Stimulated activated CD8-positive, alpha-beta memory T cell treated with anti-CD3 and anti-CD28 coated beads, Interleukin-4, amount 100 ng/mL, for 1 hour (primary cell): ENCODE data around the gene SORBS1.

ENCODE experiments used
- DNase-seq, 2 donors: peaks; one replicate each; pipeline ENCODE4 v3.0.0-alpha.2; 2020; ENCODE audit warnings: low read depth in 2 of 2, low spot score in 1 of 2

SORBS1 gene

GRCh38 chr10:95394161-95394880 is 166.8 kb downstream of the SORBS1 start:
- DNase-seq, result no peak

DNA sequence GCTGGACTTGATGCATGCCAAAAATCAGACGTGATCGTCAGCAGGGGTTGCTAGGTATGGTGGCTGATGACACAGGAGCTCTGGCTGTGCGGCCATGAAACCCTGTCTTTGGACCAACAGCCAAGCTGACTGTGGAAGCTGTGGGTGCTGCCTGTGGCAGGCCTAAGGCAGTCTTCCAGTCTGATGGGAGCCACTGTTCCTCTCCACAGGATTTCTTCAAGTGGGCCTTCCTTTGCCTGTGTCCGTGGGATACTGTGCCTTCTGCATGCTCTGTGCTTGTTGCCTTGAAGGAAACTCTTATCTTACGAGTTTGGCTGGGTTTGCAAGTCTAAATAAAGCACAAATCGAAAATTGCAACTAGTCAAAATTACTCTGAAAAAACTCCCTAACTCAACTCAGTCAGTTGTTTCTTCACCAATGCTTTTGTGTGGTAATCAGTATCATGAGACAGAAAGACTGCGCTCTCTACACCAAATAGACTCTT is 168.4 kb downstream of the SORBS1 start:
- no peak for DNase-seq

- DNase-seq, result no peak
Observed at GRCh38 chr10:95392217-95392584, 169.0 kb downstream of the SORBS1 start.

DNA sequence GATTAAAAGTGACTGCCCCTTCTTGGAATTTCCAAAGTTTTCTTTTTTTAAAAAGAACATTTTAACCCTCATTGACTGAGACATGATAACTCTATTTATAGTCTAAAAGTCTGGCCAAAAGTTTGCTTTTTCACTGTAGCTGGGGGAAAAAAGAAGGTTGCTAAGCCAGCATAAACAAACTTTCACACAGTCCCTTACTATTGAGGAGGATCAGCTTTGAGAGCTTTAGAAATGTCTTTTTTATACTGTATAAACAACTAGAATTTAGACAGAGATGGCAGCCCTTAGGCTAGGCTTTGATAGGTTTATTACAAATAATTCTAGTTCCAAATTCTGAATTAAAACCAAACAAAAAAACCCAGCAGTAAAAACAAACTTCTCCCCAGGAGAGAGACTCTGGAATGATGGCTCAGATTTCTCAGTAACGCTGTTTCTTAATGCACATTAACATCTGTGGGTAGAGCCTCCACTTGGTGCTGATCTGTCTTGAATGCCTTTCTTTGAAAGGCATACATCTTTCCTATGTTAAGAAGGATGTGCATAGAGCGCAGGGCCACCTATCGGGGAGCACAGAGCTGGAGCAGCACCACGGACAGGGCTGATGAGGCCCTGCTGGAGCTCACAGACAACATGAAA is 169.5 kb downstream of the SORBS1 start:
- DNase-seq, result no peak

DNA sequence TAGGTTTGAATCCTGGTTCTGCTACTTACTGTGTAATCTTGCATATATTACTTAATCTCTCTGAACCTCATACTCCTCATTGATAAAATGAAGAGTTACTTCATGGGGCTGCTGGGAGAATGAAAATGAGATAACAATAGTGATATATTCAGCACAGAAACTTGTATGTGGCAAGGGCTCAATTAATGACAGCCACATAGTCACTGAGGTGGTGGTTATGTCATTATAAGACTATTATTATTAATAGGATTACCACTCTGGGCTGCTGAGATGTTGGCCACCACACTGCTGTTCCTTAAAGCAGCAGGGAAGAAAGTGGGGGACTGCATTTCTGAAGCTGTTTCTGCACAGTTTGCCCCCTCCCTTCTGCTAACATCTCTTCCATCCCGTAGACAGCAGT is 170.0 kb downstream of the SORBS1 start:
- no peak for DNase-seq

DNA sequence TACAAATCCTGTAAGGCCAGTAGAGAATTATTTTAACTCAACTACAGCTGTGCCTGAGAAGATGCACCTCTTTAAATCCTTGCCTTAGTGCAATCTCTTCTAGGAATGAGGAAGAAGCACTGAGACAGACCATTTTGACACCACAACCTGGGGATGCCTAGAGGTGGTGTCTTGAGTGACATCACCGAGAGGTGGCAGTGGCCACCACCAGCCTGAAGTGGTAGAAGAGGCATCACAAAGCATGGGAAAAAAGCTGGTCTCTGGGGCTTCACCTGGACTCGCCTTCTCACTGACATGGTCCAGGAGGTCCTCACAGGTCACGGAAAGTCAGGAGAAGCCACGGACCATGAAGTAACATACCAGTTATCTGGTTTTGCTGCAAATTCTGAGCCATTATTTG is 171.2 kb downstream of the SORBS1 start:
- no peak for DNase-seq

DNA sequence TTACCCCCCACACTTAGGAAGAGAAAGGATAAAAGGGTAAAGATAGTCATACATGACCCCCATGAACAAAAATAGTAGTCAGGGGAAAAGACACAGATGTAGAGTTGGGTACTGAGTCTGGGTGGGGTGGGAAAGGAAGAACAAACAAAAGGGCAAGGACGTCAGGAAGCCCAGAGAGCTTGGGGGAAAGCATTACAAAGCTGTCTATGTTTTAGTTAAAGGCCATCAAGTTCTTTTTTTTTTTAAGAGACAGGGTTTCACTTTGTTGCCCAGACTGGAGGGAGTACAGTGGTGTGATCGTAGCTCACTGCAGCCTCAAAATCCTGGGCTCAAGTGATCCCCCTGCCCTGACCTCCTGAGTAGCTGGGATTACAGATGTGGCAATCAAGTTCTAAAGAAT is 172.0 kb downstream of the SORBS1 start:
- no peak for DNase-seq

DNA sequence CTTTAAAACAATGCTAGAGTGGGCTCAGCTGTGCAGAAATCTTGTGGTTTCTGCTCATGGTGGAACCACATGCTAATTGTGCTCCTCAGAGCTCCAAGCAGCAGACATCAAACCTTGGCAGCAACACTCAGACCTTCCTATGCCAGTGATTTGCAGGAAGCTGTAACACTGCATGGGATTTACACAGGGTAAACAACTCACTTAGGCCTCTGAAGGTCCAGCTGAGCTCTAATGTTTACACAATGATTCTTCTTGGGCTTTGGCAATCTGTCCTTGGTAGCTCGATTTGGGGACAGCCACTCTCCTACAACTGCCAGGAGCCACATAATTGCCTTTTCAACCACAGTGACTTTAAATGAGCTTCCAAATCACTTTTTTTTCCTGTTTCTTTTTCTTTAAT is 172.6 kb downstream of the SORBS1 start:
- DNase-seq, result no peak

DNA sequence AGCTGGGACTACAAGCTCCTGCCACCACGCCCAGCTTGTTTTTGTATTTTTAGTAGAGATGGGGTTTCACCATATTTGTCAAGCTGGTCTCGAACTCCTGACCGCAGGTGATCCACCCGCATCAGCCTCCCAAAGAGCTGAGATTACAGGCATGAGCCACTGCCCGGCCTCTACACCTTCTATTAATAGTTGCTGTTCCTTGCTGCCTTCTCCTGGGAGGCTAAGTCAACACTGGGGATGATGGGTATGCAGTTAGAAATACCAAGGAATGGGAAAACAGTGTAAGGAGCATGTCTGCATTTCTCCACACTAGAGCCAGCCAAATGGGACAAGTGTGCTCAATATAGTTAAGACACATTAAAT is 173.1 kb downstream of the SORBS1 start:
- DNase-seq, result no peak

- no peak for DNase-seq
Observed at GRCh38 chr10:95384011-95384704, 177.0 kb downstream of the SORBS1 start.

DNA sequence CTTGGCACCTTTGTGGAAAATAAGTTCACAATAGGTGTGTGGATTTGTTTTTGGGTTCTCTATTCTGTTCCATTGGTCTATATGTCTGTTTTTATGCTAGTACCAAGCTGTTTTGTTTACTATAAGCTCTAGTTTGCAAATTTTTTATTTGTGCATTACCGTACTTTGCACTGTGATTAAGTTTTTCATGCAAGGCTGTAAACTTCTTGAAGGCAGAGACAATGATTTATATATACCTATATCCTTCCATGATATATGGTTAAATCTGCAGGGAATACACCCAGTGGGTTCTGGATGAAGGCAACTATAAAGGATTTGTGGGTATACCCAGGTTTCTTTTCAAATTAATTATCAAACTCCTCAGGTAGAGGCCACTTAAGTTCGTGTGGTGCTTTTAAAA is 178.6 kb downstream of the SORBS1 start:
- no peak for DNase-seq

GRCh38 chr10:95382174-95382573 is 179.0 kb downstream of the SORBS1 start:
- no peak for DNase-seq

GRCh38 chr10:95377950-95378349 is 183.2 kb downstream of the SORBS1 start:
- no peak for DNase-seq

DNA sequence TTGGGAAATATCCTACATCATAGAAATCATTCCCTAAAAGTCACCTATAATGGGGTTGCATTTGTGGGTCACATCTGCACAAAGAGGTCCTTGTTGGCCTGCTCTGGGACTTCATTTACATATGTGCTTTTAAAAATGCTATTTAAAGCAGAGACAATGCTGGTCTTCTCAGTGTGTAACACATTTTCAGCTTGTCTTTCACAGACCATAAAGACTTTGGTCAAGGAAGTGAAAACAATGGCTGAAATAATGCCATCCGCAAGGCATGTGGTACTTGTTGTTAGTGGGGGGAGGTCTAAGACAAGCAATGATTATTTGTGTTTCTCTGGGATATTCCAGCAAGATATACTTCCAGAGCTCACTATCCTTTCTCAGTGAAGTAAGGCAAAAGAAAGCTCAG is 185.8 kb downstream of the SORBS1 start:
- DNase-seq, result no peak

DNA sequence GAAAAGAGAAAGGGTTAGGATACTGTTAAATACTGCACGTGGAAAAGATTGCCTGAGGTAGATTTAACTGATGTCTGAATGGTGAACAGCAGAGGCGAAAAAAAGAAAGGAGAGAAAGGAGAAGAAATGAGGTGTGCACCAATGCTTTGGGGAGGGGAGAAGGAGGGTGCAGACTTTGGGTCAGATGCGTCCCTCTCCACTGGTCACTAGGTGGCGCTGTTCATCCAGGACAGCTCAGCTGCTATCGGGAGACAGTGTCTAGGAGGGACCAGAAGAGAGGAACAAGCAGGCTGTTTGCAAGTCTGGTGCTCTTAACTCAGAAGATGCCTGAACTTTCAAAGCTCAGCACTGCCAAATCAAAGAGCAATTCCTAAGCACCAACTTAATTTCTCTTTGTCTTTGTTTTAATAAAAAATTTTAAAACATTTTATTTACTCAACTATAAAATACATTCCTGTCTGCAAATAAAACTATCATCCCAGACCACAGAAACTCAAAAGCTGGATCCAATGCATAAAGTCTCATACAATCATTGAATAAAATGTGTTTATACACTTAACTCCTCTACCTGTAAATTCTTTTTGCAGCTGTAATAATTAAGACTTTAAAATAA is 186.5 kb downstream of the SORBS1 start:
- DNase-seq, result peak in 1 of 2 donors; percentile 17

DNA sequence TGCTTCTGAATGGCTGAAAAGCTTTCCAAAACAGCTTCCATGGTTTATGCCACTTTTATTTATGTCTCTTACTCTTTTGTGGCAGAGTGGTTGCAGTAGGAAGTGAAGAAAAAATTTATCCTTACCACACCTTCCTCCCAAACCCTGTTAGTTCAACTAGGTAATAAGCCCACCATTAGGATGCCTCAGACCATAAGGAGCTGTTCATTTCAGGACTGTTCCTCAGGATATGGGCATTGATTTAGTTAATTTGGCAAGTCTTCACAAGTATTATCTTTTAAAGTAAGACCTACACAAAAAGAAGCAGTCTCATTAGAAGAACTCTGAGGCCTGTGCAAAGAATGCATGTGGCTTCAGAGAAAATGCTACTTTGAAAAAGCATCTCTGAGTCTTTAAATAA is 187.5 kb downstream of the SORBS1 start:
- no peak for DNase-seq

GRCh38 chr10:95364342-95364741 is 196.8 kb downstream of the SORBS1 start:
- no peak for DNase-seq

DNA sequence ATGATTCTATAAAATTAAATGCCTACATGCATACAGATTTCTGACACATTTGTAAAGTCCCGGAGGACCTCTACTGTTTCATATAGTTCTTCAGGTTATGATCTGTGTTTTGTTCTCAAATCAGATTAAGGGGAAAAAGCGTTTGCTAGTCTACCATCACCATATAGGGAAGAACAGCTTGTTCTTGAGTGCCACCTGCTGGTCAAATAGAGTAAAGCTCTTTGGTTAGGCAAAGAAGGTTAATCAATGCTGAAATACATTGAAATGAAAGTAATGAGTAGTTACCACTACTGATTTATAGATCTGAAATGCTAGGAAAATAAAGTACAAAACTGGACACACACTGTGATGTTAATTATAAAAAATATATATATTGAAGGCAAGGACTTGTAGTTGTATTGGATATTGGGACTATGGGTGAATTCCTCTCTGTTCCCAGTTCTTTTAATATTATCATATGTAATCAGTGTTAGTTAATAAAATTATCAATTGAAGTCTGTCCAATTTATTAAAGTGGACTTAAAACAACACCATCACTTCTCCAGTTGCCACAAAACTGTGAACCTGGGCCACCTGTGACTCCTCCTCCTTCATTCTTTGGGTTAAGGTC is 197.8 kb downstream of the SORBS1 start:
- DNase-seq, result no peak

DNA sequence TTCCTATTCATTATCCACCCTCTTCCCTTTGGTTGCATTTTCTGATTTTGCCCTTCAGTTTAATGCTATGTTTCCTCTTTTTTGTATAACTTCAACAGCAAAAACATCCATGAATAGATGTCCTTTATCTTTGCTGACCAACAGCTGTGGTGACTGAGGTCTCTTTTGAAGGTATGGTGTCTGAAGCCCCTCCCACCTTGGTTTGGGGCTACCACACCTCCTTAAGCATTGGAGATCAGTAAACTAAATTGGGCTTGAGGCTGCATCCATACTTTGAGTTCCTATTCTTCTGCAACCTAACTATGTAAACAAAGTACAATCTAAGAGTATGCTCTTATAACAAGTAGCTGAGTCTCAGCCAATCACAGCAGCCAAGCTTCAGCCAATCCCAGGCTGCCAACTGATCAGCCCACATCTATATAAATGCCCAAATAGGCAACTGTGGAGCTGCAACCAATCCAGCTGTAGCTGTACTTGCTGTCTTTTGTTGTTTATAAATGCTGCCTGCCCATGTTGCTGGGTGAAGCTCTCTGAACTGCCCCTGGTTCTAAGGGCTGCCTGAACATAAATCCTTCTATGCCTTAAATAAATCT is 201.0 kb downstream of the SORBS1 start:
- no peak for DNase-seq

DNA sequence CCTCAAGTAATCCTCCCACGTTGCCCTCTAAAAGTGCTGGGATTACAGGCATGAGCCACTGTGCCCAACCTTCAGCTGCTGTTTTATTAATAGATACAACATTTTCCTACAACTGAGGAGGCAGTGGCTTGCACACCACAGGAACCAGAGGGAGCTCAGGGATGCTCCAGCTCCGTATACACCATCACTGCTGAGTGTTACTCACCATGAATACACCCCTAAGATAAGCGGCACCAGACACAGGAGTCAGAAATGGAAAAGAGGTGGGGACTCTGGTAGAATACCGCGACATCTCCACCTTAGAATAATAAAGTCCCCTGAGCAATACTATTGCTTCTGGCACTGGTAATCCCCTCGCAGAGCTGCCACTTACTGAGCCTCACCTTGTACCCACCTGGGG is 201.7 kb downstream of the SORBS1 start:
- DNase-seq, result no peak
